ENCODE measurements around the gene DNER.
"Not testable (repeated sequence)": the region's sequence is repeated elsewhere in the genome, so short reads cannot be mapped to it uniquely, and the experiment has no call there.

Gene DNER

DNA sequence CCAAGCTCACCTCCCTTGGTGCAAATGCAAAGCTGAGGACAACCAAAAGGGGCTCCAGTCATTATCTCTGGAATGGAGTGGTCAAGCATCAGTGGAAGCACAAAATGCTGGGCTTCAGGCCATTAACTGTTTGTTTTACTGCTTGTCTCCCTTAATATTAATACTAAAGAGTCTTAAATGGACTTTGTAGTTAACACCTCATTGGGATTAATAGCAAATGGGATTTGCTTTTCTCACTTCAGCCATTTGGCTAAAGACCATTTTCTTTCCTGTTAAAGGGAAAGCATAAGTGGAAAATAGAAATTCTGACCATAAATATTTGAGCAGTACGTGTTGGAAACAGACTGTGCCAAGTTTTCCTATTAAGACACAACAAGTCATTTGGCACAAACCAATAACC, 154.4 kb downstream of the DNER start:
- DNase-seq: no peak

DNA sequence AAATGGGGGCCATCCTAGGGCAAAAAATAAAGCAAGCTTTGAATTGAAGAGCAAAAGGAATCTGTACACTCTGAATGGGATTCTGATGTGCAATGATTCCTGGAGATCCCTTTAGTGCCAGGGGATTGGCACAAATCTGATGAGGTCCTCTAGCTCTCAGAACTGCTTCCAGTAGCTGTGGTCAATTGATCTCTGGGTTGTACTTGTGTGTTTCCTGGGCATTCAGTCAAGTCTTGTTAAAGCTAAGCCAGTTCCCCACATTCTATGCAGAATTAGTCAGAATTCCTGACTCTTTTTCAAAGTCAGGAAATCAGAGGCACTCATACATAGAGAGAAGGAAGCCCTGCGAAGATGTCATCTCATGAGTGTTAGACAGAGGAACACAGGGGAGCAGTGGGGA, 161.3 kb downstream of the DNER start:
- no peak for DNase-seq

GRCh38 chr2:229543176-229543873, 171.0 kb downstream of the DNER start:
- DNase-seq: no peak

- DNase-seq: no peak
Observed at GRCh38 chr2:229539628-229540027, 174.7 kb downstream of the DNER start.

- no peak for DNase-seq
Observed at GRCh38 chr2:229531594-229531993, 182.8 kb downstream of the DNER start.

DNA sequence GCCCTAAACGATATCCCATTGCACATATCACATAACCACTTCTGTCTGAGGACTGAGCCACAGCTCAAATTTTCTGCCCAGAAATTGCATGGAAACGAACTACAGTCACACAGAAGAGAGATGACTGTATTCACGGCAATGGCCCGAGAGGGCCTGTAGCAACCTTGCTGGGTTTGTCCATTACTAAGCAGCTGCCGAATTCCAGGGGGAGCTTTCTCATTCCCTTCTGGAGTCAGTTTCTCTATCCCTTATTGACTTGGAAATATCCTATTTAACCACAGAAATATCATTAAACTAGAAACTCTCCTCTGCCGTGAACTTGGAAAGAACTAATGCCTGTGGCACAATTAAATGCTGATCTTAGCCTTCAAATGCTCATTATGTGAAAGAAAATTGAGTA, 183.9 kb downstream of the DNER start:
- no peak for DNase-seq

GRCh38 chr2:229528846-229529245, 185.5 kb downstream of the DNER start:
- DNase-seq: no peak

DNA sequence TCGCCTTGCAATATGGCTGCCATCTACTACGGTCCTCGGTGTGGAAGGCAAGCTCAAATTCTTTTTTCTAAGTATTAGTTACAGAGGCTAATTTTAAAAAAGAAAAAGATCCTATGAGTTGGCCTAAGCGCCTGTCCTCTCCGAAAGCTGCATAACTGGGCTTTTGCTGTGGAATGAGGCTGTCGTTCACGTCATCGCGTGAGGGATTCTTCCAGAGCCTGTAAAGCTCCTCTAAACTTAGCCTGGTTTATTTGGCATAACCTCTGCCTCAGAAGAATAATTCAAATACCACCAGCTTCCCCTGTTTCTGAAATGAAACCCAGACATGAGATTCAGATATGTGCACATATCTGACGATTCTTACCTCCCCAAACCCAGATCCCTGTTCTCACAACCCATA, 187.4 kb downstream of the DNER start:
- DNase-seq: no peak

- DNase-seq: no peak
Observed at GRCh38 chr2:229524799-229525198, 189.6 kb downstream of the DNER start.

GRCh38 chr2:229523663-229524062, 190.7 kb downstream of the DNER start:
- no peak for DNase-seq

GRCh38 chr2:229521576-229521975, 192.8 kb downstream of the DNER start:
- DNase-seq: no peak

- no peak for DNase-seq
Observed at GRCh38 chr2:229520691-229521096, 193.7 kb downstream of the DNER start.

DNA sequence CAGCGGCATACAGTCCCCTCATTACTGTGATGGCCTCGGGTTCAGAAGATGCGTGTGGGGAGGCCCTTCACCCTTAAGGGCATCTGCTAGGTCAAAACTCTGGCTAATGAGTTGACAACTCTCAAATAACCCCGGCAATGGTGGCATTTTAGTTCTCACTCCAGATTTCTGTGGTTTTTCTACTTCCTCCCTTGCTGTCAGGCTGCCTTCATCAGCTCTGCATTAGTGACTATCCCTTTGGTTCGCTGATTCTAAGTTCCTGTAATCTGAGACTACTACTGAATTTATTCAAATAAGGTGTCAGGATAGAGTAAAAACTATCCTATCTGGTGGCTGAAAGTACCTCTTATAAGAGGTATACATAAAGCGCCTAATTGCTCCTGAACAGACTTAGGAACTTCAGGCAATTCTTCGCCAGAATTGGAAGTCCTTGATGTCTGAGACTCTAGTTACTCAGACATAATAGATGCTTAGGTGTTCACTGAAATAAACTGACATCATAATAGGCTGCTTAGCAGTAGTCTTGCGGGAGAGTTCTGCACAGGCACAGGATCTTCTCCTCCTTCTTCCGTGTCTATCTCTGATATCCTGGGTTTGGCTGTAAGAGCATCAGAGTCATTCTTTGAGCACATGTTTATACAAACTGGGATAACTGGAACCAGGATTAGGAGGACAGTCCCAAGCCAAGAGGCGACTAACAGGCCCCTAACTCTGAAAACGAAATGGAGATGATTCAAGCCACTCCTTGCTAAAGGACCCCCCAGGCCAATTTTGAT, 194.5 kb downstream of the DNER start:
- DNase-seq: no peak

- DNase-seq: no peak
Observed at GRCh38 chr2:229514273-229514895, 200.0 kb downstream of the DNER start.

- DNase-seq: no peak
Observed at GRCh38 chr2:229511524-229511923, 202.8 kb downstream of the DNER start.

DNA sequence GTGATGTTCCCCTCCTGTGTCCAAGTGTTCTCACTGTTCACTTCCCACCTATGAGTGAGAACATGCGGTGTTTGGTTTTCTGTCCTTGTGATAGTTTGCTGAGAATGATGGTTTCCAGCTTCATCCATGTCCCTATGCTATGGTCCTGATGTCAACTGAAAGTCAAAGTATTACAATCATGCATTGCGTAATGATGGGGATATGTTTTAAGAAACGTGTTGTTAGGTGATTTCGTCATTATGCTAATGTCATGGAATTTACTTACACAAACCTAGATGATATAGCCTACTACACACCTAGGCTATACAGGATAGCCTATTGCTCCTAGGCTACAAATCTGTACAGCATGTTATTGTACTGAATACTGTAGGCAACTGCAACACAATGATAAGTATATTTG, 207.7 kb downstream of the DNER start:
- not testable (repeated sequence) for DNase-seq

GRCh38 chr2:229501051-229501794, 213.1 kb downstream of the DNER start:
- no peak for DNase-seq

DNA sequence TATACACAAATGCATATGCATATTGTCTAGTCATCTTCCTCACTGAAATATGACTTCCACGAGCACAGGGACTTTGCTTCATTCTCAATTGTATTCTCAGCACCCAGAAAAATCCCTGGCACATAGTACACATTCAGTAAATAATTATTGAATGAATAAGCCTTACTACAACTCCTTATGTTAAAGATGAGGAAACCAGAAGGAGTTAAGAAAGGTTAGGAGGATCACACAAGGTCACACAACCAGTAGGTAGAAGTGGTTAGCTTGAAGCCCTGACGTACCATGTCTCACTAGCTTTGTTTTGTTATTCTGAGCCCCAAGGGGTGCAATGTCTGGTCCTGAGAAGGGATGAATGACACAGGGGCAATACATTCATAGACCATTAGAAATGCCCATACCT, 222.3 kb downstream of the DNER start:
- no peak for DNase-seq

GRCh38 chr2:229490167-229490566, 224.2 kb downstream of the DNER start:
- DNase-seq: no peak

- no peak for DNase-seq
Observed at GRCh38 chr2:229489016-229489415, 225.3 kb downstream of the DNER start.

GRCh38 chr2:229488232-229488631, 226.1 kb downstream of the DNER start:
- DNase-seq: no peak

GRCh38 chr2:229486673-229487072, 227.7 kb downstream of the DNER start:
- DNase-seq: no peak

DNA sequence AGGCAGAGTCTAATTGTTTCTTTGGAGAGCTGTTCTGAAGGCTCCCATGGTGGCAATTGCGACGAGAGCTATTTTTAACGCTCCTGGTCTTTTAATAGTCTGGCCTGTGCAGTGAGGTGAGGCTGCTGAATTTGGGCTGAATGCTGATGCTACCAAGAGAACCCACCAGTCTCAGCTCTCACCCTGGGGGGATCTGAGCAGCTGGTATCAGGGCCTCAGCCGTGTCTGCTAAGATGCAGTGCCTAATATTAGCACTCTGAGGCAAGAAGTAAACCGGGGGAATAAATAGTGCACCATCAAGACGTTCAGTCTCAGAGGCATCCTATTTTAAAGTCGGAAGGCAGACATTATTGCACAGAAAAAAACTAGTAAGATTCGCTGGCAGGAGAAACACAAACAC, 228.5 kb downstream of the DNER start:
- no peak for DNase-seq
